Upper lobe of left lung (tissue), 4 donors: Measurements from ENCODE around the gene DNAH1.

Experiments
- POLR2A ChIP-seq, 4 donors: fragments of 450-650 bp; IDR thresholded peaks; one replicate each; pipeline ENCODE4 v1.5.1; 2016 to 2017; ENCODE audit warnings: antibody characterized with exemption in 4 of 4, mild to moderate bottlenecking in 2 of 4
- POLR2AphosphoS5 ChIP-seq, 2 donors: sonication (generic); formaldehyde crosslinking; IDR thresholded peaks; one replicate each; pipeline ENCODE4 v1.5.1; 2017; ENCODE audit warnings: antibody characterized with exemption in 2 of 2

DNA sequence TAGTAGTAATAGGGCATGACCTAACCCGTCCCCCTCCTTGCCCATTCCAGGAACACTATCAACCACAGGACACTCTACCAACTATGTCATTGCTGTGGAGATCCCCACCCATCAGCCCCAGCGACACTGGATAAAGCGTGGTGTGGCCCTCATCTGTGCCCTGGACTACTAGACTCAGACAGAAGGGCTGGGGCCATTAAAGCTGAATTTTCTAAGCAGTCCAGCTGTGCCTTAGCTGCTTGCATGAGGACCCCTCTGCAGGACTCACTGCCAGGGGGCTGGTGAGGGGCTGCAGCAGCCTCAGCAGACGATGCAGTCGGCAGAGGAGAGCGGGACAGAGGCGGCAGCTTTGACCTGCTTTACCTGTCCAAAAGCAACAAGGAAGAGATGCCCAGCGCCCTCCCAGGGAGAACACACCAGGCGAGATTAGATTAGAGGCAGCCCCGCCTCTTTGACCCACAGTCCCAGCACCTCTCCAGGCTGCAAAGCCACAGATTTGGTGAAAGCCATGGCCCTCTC, 84.2 kb downstream of the DNAH1 start:
- no peak for TF ChIP-seq POLR2AphosphoS5 (IDR thresholded peaks at IDR 0.05)
- TF ChIP-seq POLR2A (IDR thresholded peaks at IDR 0.05), result no peak
